Gastroesophageal sphincter (tissue), 3 donors: ENCODE results near the gene GNG5.

Experiments used
- EP300 ChIP-seq: sonication (generic); formaldehyde crosslinking; IDR thresholded peaks from one replicate; pipeline ENCODE4 v1.6.1; 2017; ENCODE audit warnings: antibody characterized with exemption, mild to moderate bottlenecking
- POLR2A ChIP-seq, 2 donors: fragments of 450-650 bp; IDR thresholded peaks; one replicate each; pipeline ENCODE4 v1.6.1; 2017; ENCODE audit warnings: antibody characterized with exemption in 2 of 2, mild to moderate bottlenecking in 2 of 2, moderate library complexity in 1 of 2
- POLR2AphosphoS5 ChIP-seq: sonication (generic); formaldehyde crosslinking; IDR thresholded peaks from one replicate; pipeline ENCODE4 v1.6.1; 2017; ENCODE audit warnings: antibody characterized with exemption
- TF ChIP-seq, protein P1 (sequence below), 4 experiments: fragments of 200-600 bp in 2 of 4; fragments of 450-650 bp in 2 of 4; sonication (generic) in 1 of 4; IDR thresholded peaks; one replicate each; pipeline ENCODE4 v1.5.1; 2017 to 2019; ENCODE audit warnings: antibody characterized with exemption in 4 of 4, mild to moderate bottlenecking in 2 of 4, moderate library complexity in 2 of 4

DNA sequence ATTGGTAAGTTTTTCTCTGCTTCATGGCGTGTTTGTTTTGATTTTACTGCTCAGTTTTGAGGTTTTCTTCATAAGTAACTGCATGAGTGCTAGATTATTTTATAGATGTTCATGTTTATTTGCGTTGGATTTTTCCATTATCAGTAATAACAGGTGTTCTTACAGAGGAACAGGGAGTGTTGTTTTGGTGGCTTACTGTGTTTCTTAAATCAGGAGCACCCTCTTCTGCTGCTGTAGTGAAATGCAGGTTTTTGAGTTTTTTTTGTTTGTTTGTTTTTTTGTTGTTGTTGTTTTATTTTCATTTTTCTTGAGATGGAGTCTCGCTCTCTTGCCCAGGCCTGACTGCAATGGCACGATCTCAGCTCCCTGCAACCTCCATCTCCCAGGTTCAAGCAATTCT is 35.3 kb upstream of the GNG5 start:
- TF ChIP-seq POLR2A (IDR thresholded peaks at IDR 0.05) (no peak), POLR2AphosphoS5 (no peak), EP300 (no peak)
- TF ChIP-seq, protein P1, sequence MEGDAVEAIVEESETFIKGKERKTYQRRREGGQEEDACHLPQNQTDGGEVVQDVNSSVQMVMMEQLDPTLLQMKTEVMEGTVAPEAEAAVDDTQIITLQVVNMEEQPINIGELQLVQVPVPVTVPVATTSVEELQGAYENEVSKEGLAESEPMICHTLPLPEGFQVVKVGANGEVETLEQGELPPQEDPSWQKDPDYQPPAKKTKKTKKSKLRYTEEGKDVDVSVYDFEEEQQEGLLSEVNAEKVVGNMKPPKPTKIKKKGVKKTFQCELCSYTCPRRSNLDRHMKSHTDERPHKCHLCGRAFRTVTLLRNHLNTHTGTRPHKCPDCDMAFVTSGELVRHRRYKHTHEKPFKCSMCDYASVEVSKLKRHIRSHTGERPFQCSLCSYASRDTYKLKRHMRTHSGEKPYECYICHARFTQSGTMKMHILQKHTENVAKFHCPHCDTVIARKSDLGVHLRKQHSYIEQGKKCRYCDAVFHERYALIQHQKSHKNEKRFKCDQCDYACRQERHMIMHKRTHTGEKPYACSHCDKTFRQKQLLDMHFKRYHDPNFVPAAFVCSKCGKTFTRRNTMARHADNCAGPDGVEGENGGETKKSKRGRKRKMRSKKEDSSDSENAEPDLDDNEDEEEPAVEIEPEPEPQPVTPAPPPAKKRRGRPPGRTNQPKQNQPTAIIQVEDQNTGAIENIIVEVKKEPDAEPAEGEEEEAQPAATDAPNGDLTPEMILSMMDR (IDR thresholded peaks at IDR 0.05): peak in 1 of 4 experiments; percentile 16
